ENCODE measurements around the gene ATP6V0E1. TPM values are rescaled to one million over a fixed set of nuclear protein-coding genes. Genes with fewer than 3 reads are reported as not detected.

ATP6V0E1 gene
- total and polyA plus RNA-seq, 2 of the 4 experiments (the other 2 are of a cell fraction): 258 to 277 TPM

GRCh38 chr5:173018358-173018757 lies 34.8 kb downstream of the ATP6V0E1 start:
- Histone ChIP-seq H2AK5ac (ENCODE audit: low read depth, low read length) (no peak overlapping the region), H3K14ac (replicated peaks; ENCODE audit: low read depth, low read length) (no peak overlapping the region), H3K9me1 (ENCODE audit: insufficient read depth, low read length) (peaks cover 20% of the 10 kb centered on the region), H2BK120ac (ENCODE audit: low read depth, low read length) (no peak overlapping the region), H3K27ac (ENCODE audit: insufficient read depth, low read length) (no peak overlapping the region), H2BK20ac (ENCODE audit: low read depth, low read length) (no peak overlapping the region), H3K79me1 (ENCODE audit: low read depth in 1 of 2, low read length in 2 of 2) (peaks cover 34 to 82% of the 10 kb centered on the region in 2 experiments), H2BK15ac (ENCODE audit: low read depth, low read length) (no peak overlapping the region), H2BK5ac (ENCODE audit: low read depth, low read length, poor library complexity, severe bottlenecking) (no peak overlapping the region), H3K23ac (ENCODE audit: low read depth, low read length) (no peak overlapping the region), H3K4ac (ENCODE audit: low read depth, low read length) (no peak overlapping the region), H4K8ac (ENCODE audit: low read depth in 2 of 2, low read length in 2 of 2) (no peak overlapping the region), H3K36me3 (ENCODE audit: control insufficient read depth, insufficient read depth, low read length) (peaks cover 18% of the 10 kb centered on the region; the same call in 1 of the 2 replicates), H4K5ac (ENCODE audit: low read depth, low read length) (no peak overlapping the region), H3K9me3 (ENCODE audit: control insufficient read depth, insufficient read depth, low read length) (no peaks in the 10 kb centered on the region), H2AK9ac (replicated peaks; ENCODE audit: low read depth, low read length, poor library complexity) (no peak overlapping the region), H3K4me2 (ENCODE audit: low read depth, low read length) (no peak overlapping the region), H3K18ac (ENCODE audit: low read depth, low read length) (no peak overlapping the region), H3K27me3 (ENCODE audit: control insufficient read depth, insufficient read depth, low read length) (no peaks in the 10 kb centered on the region), H3K4me1 (ENCODE audit: control insufficient read depth, insufficient read depth, low read length) (peaks cover 15% of the 10 kb centered on the region), H3K56ac (ENCODE audit: extremely low read depth, insufficient read depth, low read length) (no peak overlapping the region), H4K91ac (ENCODE audit: insufficient read depth, low read depth, low read length) (no peak overlapping the region), H2AFZ (replicated peaks; ENCODE audit: low read length, poor library complexity) (no peak overlapping the region), H3K9ac (ENCODE audit: low read depth, low read length) (no peak overlapping the region), H3K4me3 (ENCODE audit: insufficient read depth, low read depth, low read length) (no peak overlapping the region), H4K20me1 (ENCODE audit: insufficient read depth, low read length) (peaks cover 25% of the 10 kb centered on the region)
- WGBS, 2 experiments (ENCODE audit: extremely low coverage in 2 of 2, insufficient read length in 1 of 2): no CpG with 5 or more reads among the region's 4 CpGs
- ChIA-PET CTCF (no interaction called here), POLR2A (ENCODE audit: unreplicated experiment) (no interaction called here)
- TF ChIP-seq SMC3 (IDR thresholded peaks at IDR 0.05; ENCODE audit: low read depth, low read length) (no peak), POLR2A (IDR thresholded peaks at IDR 0.05; ENCODE audit: low read depth, low read length) (no peak), RFX5 (IDR thresholded peaks at IDR 0.05; ENCODE audit: low read depth, low read length) (no peak), MAZ (IDR thresholded peaks at IDR 0.05; ENCODE audit: borderline replicate concordance, low read depth, low read length) (no peak), BHLHE40 (IDR thresholded peaks at IDR 0.05; ENCODE audit: low read depth, low read length) (no peak)
- TF ChIP-seq, protein P1, sequence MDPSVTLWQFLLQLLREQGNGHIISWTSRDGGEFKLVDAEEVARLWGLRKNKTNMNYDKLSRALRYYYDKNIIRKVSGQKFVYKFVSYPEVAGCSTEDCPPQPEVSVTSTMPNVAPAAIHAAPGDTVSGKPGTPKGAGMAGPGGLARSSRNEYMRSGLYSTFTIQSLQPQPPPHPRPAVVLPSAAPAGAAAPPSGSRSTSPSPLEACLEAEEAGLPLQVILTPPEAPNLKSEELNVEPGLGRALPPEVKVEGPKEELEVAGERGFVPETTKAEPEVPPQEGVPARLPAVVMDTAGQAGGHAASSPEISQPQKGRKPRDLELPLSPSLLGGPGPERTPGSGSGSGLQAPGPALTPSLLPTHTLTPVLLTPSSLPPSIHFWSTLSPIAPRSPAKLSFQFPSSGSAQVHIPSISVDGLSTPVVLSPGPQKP (IDR thresholded peaks at IDR 0.05; ENCODE audit: borderline replicate concordance, low read depth, low read length): no peak
- no TSS peak for BruUV-seq (replicated peaks)
- intact Hi-C loops (cut with micrococcal nuclease) (no loop called here), dilution Hi-C loops (cut with HindIII; ENCODE audit: low sequenced_read_pairs, unreplicated experiment) (no loop called here), in situ Hi-C loops (cut with MboI; ENCODE audit: low sequenced_read_pairs) (no loop called here)
- no peak for ATAC-seq (ENCODE audit: low read depth)
- no peak for DNase-seq
